Kidney epithelial cell (primary cell): ENCODE data around the gene HSPBAP1. TPM values are rescaled to one million over a fixed set of nuclear protein-coding genes. Genes with fewer than 3 reads are reported as not detected.

Experiments
- DNase-seq: peaks from one replicate; pipeline ENCODE4 v3.0.0-alpha.2; 2010; ENCODE audit warnings: low read depth
- H3K27me3 ChIP-seq: 2 replicates; pipeline ENCODE4 v1.6.0; 2011; ENCODE audit warnings: low read length; ENCODE audit not compliant: control insufficient read depth, insufficient read depth
- H3K36me3 ChIP-seq: 2 replicates; pipeline ENCODE4 v1.5.1; 2011; ENCODE audit warnings: low read length; ENCODE audit not compliant: control insufficient read depth, insufficient read depth
- H3K4me3 ChIP-seq: 2 replicates; pipeline ENCODE4 v1.5.1; 2011; ENCODE audit warnings: low read depth, mild to moderate bottlenecking, control low read depth, low read length
- total RNA-seq: library from RNA; depleted of rRNA; stranded (reverse); fragments of >200 nt; gene quantifications from 2 replicates; pipeline ENCODE4 v1.2.3, GENCODE V29; 2015
- TF ChIP-seq, protein P1 (sequence below): IDR thresholded peaks from 2 replicates; pipeline ENCODE4 v1.5.1; 2011; ENCODE audit warnings: mild to moderate bottlenecking, moderate library complexity, low read length, control low read depth, inconsistent platforms; ENCODE audit not compliant: insufficient read depth, poor library complexity, severe bottlenecking

The HSPBAP1 gene
- total RNA-seq, 1 donor from 2014 or later, result 10.7 TPM

DNA sequence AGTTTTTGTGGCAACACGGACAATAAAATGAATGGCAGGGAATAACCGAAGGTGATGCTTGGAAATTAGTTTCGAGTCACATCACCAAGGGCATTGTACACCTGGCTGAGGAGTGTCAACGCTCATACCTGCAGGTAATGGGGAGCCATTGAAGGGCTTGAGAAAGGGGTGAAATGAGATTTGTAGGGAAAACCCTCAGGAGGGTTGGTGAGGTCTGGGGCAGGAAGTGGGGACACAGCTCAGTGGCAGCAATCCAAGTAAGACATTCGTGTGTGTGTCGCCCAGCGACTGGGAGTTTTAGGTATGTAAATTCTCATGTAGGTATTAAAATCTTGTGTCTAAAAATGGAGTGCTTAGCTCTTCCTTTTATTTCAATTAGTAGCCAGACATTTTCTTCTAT, 98.7 kb downstream of the HSPBAP1 start:
- TF ChIP-seq, protein P1, sequence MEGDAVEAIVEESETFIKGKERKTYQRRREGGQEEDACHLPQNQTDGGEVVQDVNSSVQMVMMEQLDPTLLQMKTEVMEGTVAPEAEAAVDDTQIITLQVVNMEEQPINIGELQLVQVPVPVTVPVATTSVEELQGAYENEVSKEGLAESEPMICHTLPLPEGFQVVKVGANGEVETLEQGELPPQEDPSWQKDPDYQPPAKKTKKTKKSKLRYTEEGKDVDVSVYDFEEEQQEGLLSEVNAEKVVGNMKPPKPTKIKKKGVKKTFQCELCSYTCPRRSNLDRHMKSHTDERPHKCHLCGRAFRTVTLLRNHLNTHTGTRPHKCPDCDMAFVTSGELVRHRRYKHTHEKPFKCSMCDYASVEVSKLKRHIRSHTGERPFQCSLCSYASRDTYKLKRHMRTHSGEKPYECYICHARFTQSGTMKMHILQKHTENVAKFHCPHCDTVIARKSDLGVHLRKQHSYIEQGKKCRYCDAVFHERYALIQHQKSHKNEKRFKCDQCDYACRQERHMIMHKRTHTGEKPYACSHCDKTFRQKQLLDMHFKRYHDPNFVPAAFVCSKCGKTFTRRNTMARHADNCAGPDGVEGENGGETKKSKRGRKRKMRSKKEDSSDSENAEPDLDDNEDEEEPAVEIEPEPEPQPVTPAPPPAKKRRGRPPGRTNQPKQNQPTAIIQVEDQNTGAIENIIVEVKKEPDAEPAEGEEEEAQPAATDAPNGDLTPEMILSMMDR, result no peak
- H3K4me3 ChIP-seq, result no peak overlapping the region
- H3K36me3 ChIP-seq, result peaks cover 1% of the 10 kb centered on the region
- no peaks in the 10 kb centered on the region for H3K27me3 ChIP-seq
- DNase-seq, result no peak

DNA sequence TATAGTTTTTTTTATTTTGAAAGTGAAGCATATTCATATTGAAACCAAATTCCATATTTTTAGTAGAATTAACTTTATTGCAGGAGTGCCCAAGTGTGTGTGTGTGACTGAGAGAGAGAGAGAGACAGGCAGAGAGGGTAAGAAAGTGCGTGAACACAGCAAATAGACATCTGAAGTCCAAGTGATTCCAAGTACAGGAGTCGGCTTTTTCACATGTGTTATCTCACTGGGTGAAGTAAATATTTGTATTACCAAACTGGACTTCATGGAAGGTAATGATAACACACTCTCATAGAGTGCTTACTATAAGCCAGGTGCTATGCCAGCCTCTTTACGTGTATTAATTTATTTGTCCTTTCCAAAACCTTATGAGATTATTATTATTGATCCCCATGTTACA, 101.0 kb downstream of the HSPBAP1 start:
- Histone ChIP-seq H3K4me3 (no peak overlapping the region), H3K36me3 (no peaks in the 10 kb centered on the region), H3K27me3 (no peaks in the 10 kb centered on the region)
- TF ChIP-seq, protein P1, result no peak
- DNase-seq, result no peak

DNA sequence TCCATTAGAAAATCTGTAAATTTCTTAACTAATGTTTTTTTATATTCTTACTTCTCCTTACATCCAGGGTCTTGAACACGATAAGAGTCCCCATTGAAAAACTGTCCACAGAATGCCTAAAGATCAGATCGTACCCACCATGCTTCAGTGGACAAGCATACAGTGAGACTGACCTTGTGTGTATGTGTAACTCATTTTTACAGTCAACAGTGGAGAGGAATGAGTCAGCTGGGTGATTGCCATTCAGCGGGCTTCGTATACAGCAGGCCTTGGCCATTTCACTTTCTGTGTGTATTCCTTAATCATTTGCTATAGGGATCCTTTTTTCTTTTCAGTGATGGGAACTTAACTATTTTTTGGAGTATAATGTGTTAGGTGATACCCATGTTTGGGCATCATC, 102.4 kb downstream of the HSPBAP1 start:
- H3K27me3 ChIP-seq, result no peaks in the 10 kb centered on the region
- TF ChIP-seq, protein P1, result no peak
- H3K36me3 ChIP-seq, result peaks cover 4% of the 10 kb centered on the region
- H3K4me3 ChIP-seq, result no peak overlapping the region
- DNase-seq, result peak; percentile 72

DNA sequence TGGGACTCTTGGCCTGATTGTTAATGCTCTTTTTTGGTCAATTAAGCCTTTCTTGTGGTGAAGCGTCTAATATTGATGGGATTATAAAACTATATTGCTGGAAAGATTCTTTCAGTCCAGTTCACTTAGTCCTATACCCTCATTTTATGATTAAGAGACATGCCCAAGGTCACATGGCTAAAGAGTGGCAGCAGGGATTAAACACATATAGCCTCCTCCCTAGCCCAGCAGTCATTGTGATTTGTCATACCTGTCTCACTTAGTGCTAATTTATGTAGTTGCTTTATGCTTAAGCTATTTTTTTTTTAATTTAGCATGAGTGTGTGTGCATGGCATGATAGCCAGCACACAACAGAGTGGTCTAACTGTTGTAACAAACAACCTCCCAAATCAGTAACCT, 103.5 kb downstream of the HSPBAP1 start:
- Histone ChIP-seq H3K36me3 (peaks cover 4% of the 10 kb centered on the region), H3K27me3 (no peaks in the 10 kb centered on the region), H3K4me3 (no peak overlapping the region)
- no peak for DNase-seq
- TF ChIP-seq, protein P1, result no peak

Other genes starting within 250 kb of the HSPBAP1 start
- 15.8 and 19.4 TPM in 2 replicates for gene PARP9, start 229.5 kb downstream of the HSPBAP1 start, total RNA-seq
- gene DTX3L, start 229.5 kb downstream of the HSPBAP1 start, total RNA-seq, result 42.9 and 46.8 TPM in 2 replicates
- gene PARP15, start 216.2 kb downstream of the HSPBAP1 start, total RNA-seq, result under 0.01 TPM in 1 of 2 replicates, not detected in the other
- 46.9 and 48.9 TPM in 2 replicates for gene PARP14, start 113.0 kb downstream of the HSPBAP1 start, total RNA-seq
- 17.2 and 24.7 TPM in 2 replicates for gene SLC49A4, start 1.2 kb upstream of the HSPBAP1 start, total RNA-seq
- gene SEMA5B, start 233.9 kb upstream of the HSPBAP1 start, total RNA-seq, result 0.21 TPM in 1 of 2 replicates, not detected in the other